ENCODE measurements around the gene ABI3BP.

Gene ABI3BP

GRCh38 chr3:100730524-100730923 is 262.7 kb downstream of the ABI3BP start:
- no peak for DNase-seq (ENCODE audit: low spot score)

DNA sequence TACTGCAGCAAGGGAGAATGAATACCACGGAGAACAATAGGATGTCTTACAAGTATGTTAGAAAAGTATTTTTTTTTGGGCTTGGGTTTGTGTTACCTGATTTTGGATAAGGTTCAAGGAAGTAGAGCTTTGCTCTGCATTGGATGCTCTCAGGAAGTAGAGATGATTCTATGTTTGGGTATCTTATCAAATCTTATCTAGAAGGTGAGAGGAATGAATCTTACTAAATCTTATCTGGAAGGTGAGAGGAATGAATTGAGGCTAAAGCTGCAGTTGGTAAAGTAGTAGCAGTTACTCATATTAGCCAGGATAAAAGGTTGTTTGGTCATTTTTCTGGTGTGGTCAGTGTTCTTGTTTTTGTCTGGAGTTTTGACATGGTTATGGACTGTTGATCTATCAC is 266.5 kb downstream of the ABI3BP start:
- DNase-seq (ENCODE audit: low spot score): no peak

- DNase-seq (ENCODE audit: low spot score): no peak
Measured at GRCh38 chr3:100725935-100726513, 267.2 kb downstream of the ABI3BP start.

- DNase-seq (ENCODE audit: low spot score): no peak
Measured at GRCh38 chr3:100720426-100720825, 272.8 kb downstream of the ABI3BP start.

GRCh38 chr3:100719136-100719535 is 274.1 kb downstream of the ABI3BP start:
- no peak for DNase-seq (ENCODE audit: low spot score)

GRCh38 chr3:100717637-100718487 is 275.4 kb downstream of the ABI3BP start:
- no peak for DNase-seq (ENCODE audit: low spot score)

GRCh38 chr3:100717063-100717462 is 276.2 kb downstream of the ABI3BP start:
- no peak for DNase-seq (ENCODE audit: low spot score)

DNA sequence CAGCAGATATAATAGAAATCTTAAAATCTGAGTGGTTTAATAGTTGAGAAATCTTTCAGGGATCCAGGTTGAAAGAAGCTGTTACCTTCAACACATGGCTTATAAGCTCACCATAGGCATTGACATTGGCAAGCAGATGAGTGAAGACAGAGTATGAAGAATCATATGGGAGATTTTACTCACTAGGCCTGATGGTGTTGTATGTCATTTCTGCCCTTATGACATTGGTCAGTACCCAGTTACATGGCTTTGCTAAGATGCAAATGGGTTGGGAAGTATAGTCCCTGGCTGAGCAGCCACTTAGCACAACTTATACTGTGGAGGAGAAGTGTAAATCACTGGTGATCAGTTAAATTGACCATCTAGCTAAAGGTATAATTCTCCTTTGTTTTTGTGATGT is 278.0 kb downstream of the ABI3BP start:
- DNase-seq (ENCODE audit: low spot score): no peak

- peak; percentile 72 for DNase-seq (ENCODE audit: low spot score)
Measured at GRCh38 chr3:100710261-100710968, 282.8 kb downstream of the ABI3BP start.

- DNase-seq (ENCODE audit: low spot score): peak; percentile 21
Measured at GRCh38 chr3:100709842-100710260, 283.4 kb downstream of the ABI3BP start.

- DNase-seq (ENCODE audit: low spot score): peak; percentile 98
Measured at GRCh38 chr3:100708989-100709841, 284.0 kb downstream of the ABI3BP start, which contains the start of gene TFG. Gene TFG (plus strand): TSS chr3:100709494. CDS start chr3:100713686, 4,192 bp downstream.

DNA sequence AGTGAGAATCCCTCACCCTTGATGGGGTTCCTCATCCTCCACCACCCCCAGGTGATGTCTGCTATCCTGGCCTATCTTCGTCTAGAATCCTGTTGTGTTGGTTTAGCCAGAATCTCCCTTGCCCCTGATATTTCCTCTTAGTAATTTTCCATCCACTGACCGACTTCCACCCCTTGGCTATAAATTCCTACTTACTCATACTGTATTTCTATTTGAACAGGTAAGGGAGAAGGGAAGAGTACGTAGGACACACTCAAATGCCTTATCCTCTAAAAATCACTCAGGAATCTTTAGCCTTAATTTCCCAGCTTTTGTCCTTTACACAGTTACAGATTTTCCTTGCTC is 284.6 kb downstream of the ABI3BP start:
- no peak for DNase-seq (ENCODE audit: low spot score)

DNA sequence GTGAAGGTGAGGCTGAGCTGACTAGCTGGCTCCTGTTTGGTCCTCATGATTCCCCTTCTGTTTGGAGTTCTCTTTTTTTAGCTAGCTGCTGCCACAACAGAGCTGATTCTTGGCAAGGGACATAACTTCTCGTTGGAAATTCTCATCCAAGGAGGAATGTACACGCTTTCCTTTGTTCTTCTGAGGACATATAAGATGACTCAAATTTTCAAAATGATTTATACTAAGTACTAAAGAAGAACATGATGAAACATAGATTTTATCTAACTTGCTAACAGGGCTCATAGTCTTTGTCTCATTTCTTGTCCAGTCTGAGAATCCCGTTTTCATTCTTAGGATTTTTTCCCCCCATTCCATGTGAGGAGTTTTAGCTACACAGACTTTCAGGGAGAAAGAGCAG is 286.9 kb downstream of the ABI3BP start:
- DNase-seq (ENCODE audit: low spot score): no peak

DNA sequence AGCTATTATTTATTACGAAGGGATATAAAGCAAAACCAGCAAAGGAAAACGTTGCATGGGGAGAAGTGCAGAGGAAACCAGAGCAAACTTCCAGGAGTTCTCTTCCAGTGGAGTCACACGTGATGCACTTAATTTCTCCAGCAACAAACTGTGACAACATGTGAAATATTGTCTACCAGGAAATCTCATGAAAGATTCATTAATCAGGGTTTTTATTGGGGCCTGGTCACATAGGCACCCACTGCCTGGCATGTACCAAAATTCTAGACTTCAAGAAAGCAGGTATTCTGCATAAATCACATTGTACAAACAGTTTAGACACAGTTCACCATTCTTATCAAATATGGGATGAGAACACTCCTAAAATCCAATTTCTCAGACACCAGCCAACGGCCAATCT is 289.4 kb downstream of the ABI3BP start:
- no peak for DNase-seq (ENCODE audit: low spot score)

DNA sequence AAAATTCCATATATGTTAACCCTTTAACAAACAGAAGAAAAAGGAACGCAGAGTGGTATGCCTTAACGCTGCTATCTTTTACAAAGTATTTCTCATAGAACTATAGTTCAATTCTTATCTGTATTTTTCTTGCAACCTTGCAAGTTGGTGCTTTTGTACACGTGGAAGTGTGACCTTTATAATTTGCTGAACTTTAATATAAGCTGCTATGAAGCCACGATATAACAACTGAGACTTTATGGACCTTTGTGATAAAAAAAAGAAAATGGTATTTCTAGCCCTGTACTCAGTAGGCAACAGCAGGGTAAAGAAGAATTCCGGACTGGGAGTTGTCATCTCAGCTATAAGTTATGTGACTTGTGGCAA is 290.3 kb downstream of the ABI3BP start:
- no peak for DNase-seq (ENCODE audit: low spot score)

- no peak for DNase-seq (ENCODE audit: low spot score)
Measured at GRCh38 chr3:100702082-100702979, 290.9 kb downstream of the ABI3BP start.

DNA sequence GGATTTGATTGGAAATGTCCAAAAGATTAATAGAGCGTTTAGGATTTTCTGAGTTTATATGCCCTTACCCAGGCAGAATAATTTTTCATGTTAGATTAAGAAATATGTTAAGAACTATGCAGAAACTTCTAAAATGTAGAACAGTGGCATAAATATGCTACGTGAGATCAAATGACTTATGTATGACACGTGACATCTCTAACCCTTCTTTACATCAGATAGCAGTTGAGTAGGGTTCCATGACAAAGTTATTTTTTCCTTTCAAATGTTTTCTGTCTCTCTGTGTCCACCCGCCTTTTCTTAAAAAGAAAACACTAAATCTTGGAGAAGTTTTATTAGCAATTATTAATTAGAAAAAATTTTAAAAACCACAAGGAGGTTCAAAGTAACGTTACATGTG is 292.5 kb downstream of the ABI3BP start:
- no peak for DNase-seq (ENCODE audit: low spot score)

Data from hepatic stellate cell (primary cell).